Hematopoietic multipotent progenitor cell treated with erythropoietin and hydrocortisone succinate and interleukin-3 and kit ligand, for 4 days (in vitro differentiated cells): ENCODE data around the gene SH2D5.
"Not testable (repeated sequence)": the region's sequence is repeated elsewhere in the genome, so short reads cannot be mapped to it uniquely, and the experiment has no call there.

Source experiments
- DNase-seq: peaks from one replicate; pipeline ENCODE4 v3.0.0-alpha.2; 2015

The SH2D5 gene

DNA sequence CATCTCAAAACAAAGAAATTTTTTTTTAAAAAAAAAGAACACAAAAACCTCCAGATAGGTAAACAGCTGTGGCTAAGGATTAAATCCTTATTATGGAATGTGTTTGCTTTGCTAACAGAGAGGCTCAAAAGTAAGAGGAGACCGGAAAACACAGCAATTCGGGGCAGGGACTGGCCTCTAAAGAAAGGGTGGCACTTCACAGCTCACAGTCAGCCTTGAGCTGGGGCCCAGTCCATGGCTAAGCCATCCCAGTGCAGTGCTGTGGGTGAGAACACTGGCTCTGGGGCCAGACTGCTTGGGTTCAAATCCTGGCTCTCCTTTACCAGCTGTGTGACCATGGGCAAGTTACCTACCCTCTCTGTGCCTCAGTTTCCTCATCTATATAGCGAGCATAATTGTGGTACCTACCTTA, 42.9 kb downstream of the SH2D5 start:
- DNase-seq, result no peak

GRCh38 chr1:20686883-20687725, 45.4 kb downstream of the SH2D5 start:
- no peak for DNase-seq

- no peak for DNase-seq
Measured at GRCh38 chr1:20685741-20686140, 46.8 kb downstream of the SH2D5 start.

- DNase-seq, result no peak
Measured at GRCh38 chr1:20685099-20685662, 47.3 kb downstream of the SH2D5 start.

DNA sequence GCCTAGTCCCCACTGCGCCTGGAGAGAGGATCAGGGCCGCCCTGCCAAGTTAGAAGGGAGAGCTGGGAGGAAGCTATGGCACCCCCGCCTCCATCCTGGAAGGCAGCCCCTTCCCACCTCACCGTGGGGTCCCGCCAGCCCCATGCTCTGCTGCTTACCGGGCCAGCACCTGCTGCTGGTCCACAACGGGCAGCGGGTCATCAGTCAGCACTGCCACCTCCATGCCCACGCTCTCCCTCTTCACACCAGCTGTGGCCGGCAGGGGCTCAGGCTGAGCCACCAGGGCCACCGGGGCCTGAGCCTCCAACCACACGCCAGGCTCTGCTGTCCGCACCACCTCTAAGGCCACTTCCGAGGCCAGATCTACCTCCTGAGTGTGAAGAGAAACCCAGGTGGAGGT, 47.9 kb downstream of the SH2D5 start:
- DNase-seq, result no peak

DNA sequence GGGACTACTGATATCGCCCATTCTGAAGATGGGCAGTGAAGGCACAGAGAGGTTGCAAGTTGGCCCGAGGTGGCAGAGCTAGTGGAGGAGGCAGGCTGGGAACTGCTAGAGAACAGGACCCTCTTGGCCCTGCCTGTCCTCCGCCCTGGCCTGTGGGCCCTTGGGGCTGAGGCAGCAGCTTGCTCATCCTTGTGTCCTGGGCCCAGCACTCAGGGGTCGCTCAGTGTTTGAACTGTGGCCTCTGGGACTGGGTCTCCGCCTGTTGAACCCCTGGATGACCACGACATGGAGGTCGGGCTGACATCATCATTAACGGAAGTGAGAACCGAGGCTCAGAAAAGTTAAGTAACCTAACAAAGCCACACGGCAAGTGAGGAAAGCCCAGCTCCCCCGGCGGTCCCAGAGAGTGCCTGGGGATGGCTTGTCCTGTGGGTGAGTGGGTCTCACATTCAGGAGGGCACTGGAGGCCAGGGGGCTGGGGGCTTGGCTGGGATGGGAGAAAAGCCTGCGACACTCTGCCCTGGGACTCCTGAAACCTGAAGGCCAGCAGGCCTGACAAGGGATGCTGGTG, 48.4 kb downstream of the SH2D5 start:
- DNase-seq, result no peak

DNA sequence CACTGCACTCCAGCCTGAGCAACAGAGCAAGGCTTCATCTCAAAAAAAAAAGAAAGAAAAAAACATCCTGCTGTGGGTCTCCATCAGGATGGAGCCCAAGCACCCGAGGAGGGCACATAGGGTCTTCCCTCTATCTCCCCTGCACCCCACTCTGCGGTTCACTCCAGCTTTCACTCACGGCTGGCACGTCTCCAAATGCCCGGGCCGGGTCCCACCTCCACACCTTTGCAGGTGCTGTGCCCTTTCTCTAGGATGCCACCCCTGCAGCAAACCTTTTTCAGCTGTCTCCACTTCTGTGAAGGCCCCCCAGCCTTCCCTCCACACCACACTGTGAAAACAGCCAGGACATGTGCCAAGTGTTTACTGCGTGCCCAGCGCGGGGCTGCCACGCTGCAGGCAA, 48.9 kb downstream of the SH2D5 start:
- DNase-seq, result no peak

GRCh38 chr1:20682571-20683236, 49.8 kb downstream of the SH2D5 start:
- DNase-seq, result peak; percentile 25

DNA sequence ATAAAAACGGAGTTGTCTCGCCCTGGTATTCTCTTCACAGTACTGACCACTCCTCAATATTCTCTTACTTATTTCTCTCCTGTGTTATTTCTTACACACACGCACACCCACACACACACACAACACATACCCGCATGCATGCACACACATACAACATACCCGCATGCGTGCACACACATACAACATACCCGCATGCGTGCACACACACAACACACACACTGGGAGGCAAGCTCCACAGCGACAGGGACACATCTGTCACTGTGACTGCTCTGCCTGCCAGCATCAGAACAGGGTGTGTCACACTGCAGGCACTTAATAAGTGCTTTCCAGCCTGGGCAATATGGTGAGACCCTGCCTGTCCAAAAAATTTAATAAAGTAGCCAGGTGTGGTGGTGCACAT, 50.5 kb downstream of the SH2D5 start:
- no peak for DNase-seq

GRCh38 chr1:20680269-20680668, 52.2 kb downstream of the SH2D5 start:
- DNase-seq, result no peak

DNA sequence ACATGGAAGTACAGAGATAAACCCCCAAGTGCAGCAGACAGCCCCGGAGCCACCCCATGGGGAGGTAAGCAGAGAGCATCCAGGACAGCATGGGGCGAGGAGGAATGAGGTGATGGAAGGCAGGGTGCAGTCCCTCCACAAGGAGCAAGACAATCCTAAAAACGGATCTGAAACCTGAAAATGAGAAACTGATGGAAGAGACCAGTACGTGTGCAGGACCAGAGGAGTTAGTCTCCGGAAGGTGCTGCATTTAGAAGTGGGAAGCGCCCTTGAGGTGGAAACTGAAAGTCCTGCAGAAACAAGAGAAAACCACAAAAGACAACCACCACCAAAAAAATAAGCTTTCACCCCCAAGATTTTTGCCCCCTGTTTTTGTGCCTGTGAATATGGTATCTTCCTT, 53.9 kb downstream of the SH2D5 start:
- DNase-seq, result no peak

DNA sequence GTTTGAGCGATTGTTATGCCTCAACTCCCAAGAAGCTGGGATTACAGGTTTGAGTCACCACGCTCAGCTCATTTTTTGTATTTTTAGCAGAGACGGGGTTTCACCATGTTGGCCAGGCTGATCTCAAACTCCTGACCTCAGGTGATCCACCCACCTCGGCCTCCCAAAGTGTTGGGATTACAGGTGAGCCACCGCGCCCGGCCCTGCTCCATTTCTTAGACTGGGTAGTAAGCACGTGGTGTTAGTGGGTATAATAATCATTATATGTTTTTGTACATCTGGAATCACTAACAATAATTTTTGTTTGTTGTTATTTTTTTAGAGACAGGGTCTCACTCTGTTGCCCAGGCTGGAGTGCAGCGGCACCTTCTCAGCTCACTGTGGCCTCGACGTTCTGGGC, 58.9 kb downstream of the SH2D5 start:
- DNase-seq, result not testable (repeated sequence)

- no peak for DNase-seq
Measured at GRCh38 chr1:20672265-20672632, 60.3 kb downstream of the SH2D5 start.

DNA sequence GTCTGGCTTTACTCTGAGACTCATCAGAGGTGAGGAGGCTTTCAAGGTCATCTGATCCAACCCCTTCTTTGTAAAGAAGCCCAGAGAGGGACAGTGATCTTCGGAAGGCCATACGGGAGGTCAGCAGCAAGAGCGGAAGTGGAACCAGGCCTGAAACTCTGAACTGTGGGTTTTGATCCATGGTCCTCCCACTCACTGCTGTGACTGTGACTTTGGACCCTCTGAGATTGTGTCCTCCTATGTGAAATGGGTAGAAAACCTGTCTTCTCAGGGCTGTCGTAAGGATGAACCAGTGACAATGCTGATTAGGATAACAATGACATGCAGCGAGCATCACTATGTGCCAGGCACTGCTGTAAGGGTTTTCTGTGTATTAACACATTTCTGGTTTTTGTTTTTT, 61.6 kb downstream of the SH2D5 start:
- DNase-seq, result no peak
